ENCODE data around the gene ANK3.
A peak's percentile ranks its signal among the peaks of the same experiment; 100 is the strongest.

ANK3 gene

GRCh38 chr10:60413306-60414012 lies 23.8 kb upstream of the ANK3 start:
- DNase-seq: no peak

GRCh38 chr10:60410970-60411369 lies 21.3 kb upstream of the ANK3 start:
- no peak for DNase-seq

- DNase-seq: no peak
These were observed 19.5 kb upstream of the ANK3 start for GRCh38 chr10:60409202-60409601.

GRCh38 chr10:60406182-60406581 lies 16.5 kb upstream of the ANK3 start:
- DNase-seq: no peak

- no peak for DNase-seq
These were observed 15.5 kb upstream of the ANK3 start for GRCh38 chr10:60405172-60405571.

GRCh38 chr10:60403168-60403873 lies 13.6 kb upstream of the ANK3 start:
- DNase-seq: no peak

GRCh38 chr10:60400366-60400765 lies 10.7 kb upstream of the ANK3 start:
- no peak for DNase-seq

GRCh38 chr10:60399328-60399727 lies 9.7 kb upstream of the ANK3 start:
- DNase-seq: no peak

GRCh38 chr10:60397792-60398191 lies 8.1 kb upstream of the ANK3 start:
- DNase-seq: no peak

- DNase-seq: no peak
These were observed 7.1 kb upstream of the ANK3 start for GRCh38 chr10:60396766-60397165.

GRCh38 chr10:60395711-60396110 lies 6.0 kb upstream of the ANK3 start:
- no peak for DNase-seq

- no peak for DNase-seq
These were observed 4.8 kb upstream of the ANK3 start for GRCh38 chr10:60394446-60394845.

- DNase-seq: no peak
These were observed 550 bp upstream of the ANK3 start for GRCh38 chr10:60390224-60390626.

- DNase-seq: no peak
These were observed 870 bp downstream of the ANK3 start for GRCh38 chr10:60388709-60389301.

GRCh38 chr10:60388116-60388625 lies 1.5 kb downstream of the ANK3 start:
- no peak for DNase-seq

- DNase-seq: peak; percentile 90
These were observed 2.1 kb downstream of the ANK3 start for GRCh38 chr10:60387531-60387930.

GRCh38 chr10:60385399-60385738 lies 4.3 kb downstream of the ANK3 start:
- no peak for DNase-seq

GRCh38 chr10:60384708-60385398 lies 4.8 kb downstream of the ANK3 start:
- no peak for DNase-seq

GRCh38 chr10:60384011-60384410 lies 5.7 kb downstream of the ANK3 start:
- DNase-seq: no peak

GRCh38 chr10:60382946-60383681 lies 6.6 kb downstream of the ANK3 start:
- no peak for DNase-seq

GRCh38 chr10:60380781-60381180 lies 8.9 kb downstream of the ANK3 start:
- no peak for DNase-seq

GRCh38 chr10:60377955-60378354 lies 11.7 kb downstream of the ANK3 start:
- no peak for DNase-seq

- no peak for DNase-seq
These were observed 12.7 kb downstream of the ANK3 start for GRCh38 chr10:60377042-60377352.
